Stimulated activated CD4-positive, alpha-beta T cell treated with anti-CD3 and anti-CD28 coated beads, Interleukin-4, amount 100 ng/mL, for 48 hours (primary cell): Measurements from ENCODE around the gene SH3RF3.

Experiments used
- DNase-seq, 2 donors: peaks; one replicate each; pipeline ENCODE4 v3.0.0-alpha.2; 2020; ENCODE audit warnings: low read depth in 2 of 2

Gene SH3RF3

DNA sequence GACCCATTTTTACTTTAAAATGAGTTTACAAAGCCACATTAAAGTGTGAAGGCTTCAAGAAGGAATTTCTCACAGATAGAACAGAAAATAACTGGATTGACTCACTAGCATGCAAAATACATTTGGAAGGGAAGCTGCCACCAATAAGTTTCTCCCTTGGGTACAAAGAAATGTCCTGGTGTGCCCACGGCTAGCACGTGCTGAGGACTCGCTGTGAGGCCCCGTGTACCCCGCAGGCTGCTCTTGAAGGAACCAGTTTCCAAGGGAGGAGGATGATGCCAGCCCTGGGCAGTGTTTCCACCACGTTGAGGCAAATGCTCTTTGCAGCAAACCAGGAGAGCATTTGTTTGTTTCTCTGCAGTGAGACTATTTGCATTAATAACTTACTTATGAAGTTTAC, 207.3 kb downstream of the SH3RF3 start:
- DNase-seq: no peak

DNA sequence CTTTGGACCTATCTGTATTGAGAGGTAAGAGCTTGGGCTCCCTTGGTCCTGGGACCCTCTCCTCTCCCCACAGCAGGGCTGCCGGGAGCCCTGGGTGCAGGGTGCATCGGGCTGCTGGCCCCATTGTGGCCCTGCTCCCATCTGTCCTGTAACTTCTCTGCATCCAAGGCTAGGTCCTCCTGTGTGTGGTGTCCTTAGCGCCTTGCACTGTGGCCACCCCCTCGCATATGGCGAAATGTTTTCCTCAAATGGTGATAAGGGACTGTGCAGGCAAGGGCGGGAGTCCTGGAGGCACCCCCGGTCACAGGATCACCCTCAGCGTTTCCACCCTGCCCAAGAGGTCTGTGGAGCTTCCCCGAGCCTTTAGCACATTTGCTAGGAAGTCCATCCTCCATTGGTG, 208.2 kb downstream of the SH3RF3 start:
- DNase-seq: no peak

DNA sequence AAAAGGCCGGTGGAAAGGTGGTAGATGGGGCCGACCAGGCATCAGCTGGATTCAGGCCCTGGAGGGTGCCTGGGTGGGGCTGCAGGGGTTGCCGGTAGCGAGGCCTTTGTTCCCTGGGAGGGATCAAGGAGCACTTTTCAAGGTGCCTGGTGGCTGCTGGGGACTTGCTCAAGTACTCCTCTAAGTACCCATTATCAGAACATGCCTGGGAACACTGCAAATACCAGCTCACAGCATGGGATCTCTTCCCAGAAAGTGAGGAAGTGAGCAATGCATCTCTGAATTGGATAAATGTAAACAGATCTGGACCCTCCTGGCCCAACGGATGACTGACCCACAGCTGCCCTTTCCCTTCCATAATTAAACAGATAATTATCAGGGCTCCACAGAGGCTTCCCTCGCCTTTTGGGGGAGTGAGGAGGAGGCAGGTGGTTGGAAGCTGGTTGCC, 210.5 kb downstream of the SH3RF3 start:
- DNase-seq: no peak

DNA sequence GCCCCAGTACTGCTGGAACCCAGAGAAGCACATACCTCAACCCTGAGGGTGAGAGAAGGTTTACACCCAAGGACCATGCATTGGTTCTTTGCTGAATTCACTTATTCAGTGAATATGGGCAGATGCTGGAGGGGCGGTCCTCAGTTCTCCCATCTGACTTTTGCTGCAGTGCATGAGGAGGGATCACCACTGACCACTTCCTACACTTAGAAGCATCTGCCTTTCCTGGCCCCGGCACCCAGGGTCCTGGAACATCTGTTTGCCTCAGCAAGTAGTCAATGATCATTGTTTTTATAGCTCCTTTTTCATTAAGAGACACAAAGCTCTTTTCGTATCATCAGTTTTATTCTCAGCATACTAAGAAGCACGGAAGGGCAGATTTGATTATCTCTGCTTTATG, 211.4 kb downstream of the SH3RF3 start:
- DNase-seq: no peak

DNA sequence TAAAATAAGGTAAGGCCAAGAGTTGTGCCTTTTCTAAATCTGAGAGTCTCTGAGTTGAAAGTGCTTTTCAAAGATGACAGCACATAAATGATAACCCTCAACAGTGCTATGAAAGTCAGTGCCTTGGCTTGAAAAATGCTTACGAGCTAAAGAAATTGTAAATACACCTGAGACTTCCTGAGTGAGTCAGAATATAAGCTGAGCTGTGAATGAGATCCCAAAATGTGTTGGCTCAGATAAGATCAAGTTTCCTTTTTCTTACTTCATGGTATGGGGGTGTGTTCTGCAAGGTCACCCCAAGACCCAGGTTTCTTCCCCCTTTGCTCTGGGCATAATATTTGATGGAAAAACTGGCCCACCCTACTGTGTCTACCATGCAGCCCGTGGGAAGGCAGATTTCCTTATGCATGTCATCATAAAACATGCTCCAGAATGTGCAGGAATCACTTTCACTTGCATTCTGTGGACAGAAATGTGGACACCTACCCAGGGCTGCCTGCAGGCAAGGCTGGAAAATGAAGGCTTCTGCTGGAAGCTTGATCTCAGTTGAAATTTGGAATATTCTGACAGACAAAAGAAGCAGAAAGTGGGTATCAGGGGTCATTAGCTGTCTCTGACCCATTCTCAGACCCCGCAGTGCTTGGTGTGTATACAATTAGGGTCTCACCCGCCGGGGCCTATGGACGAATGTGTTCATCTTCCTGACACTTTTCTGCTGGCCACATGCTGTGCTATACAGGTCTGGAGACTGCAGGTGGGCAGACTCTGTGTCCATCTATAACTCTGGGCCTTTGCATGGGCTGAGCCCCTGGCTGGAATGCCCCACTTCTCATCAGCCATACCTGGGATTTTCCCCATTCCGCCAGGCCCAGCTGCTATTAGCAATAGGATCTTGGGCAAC, 212.6 kb downstream of the SH3RF3 start:
- DNase-seq: no peak

DNA sequence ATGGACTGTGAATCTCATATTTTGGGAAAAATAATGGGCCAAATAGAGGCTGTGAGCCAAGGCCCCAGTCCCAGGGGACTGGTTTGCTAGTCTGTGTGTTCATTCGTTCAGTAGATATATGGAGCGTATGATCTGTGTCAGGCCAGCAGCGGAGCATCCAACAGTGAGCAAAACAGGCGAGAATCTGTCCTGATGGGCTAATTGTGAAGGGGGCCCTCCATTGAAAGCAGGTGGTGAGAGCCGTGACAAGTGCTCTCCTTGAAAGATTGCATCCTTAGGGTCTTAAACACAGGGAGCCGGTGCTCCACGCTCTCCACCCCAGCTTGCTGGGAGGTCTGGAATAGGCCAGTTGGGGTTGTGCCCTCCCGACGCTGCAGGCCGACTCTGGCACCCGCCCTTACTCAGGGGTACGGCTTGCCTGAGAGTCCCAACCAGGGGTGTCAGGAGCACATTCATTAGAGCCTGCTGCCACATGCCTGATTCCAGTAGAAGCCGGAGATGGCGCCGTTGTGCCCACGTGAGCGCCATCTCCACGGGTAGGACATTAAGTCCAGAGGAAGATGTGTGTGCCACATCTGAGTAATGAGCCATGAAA, 213.3 kb downstream of the SH3RF3 start:
- no peak for DNase-seq

DNA sequence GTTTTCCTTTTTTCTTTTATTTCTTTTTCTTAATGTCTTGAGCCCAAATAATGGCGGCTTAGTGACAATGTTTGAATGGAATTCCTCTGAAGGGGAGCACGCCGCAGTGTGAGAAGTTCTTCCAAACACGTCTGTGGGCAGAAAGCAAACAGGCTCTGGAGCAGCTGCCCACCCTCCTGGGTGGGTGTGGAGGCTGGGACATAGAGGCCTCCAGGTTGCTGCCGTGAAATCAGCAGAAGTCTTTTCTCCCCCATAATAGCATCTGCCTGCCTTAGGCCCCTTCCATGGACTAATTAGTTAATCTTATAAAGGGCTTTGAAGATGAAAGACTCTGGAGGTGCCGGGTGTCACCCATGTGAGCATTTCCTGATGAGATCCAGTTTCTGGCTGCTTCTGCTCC, 213.9 kb downstream of the SH3RF3 start:
- no peak for DNase-seq

DNA sequence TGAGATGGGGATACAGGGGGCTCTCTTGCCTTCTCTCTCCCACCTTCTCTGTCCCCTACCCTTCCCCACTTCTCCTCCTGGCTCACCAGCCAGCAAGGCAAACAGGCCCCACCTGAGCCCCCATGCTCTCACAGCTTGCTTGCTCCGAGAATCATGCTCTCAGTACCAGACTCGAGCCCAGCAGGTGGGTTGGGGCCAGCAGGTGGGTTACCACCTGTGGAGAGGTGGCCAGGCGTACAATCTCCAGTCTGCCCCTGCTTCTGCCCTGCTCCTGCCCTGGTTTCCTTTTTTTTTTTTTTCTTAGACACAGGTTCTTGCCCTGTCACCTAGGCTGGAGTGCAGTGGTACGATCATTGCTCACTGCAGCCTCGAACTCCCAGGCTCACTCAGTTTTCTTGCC, 214.5 kb downstream of the SH3RF3 start:
- DNase-seq: no peak

DNA sequence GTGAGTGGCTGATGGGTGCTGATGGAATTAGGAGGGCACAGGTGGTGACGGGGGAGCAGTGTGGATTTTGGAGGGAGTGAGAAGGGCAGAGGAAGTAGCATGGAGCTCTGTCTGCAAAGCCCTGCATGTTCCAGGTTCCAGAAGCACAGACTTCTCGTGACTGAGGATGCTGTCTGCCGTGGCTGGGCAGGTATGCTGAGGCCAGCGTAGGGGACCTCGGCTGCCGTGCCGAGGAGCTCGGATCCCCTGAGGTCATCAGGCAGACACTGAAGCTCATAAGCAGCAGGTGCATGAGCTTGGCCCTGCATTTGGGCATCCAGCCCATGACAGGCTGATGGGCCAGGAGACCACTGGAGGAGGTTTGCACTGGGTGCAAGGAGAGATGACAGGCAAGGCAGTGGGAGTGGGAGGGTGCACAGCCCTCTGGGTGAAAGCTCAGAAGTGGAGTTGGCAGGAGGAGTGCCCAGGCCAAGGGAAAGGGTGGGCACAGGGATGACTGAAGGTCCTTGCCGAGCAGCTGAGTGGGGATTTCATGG, 215.3 kb downstream of the SH3RF3 start:
- DNase-seq: no peak

DNA sequence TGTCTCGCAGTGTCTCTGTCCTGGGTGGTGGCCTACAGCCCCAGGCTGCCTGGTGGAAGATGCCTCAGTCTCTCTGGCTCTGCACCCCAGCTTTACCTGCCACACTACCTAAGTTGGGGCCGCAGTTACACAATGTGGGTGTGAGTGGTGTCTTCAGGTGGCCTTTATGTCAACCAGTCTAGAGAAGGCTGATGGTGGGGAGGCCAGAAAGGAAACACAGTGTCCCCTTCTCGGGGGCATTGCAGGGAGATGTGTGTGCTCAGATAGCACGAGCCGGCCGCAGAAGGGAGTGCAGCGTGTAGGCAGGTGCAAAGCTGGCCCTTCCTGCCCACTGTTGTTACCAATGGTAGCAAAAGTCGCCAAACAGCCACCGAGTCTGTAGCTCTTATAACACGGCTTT, 216.1 kb downstream of the SH3RF3 start:
- DNase-seq: no peak

DNA sequence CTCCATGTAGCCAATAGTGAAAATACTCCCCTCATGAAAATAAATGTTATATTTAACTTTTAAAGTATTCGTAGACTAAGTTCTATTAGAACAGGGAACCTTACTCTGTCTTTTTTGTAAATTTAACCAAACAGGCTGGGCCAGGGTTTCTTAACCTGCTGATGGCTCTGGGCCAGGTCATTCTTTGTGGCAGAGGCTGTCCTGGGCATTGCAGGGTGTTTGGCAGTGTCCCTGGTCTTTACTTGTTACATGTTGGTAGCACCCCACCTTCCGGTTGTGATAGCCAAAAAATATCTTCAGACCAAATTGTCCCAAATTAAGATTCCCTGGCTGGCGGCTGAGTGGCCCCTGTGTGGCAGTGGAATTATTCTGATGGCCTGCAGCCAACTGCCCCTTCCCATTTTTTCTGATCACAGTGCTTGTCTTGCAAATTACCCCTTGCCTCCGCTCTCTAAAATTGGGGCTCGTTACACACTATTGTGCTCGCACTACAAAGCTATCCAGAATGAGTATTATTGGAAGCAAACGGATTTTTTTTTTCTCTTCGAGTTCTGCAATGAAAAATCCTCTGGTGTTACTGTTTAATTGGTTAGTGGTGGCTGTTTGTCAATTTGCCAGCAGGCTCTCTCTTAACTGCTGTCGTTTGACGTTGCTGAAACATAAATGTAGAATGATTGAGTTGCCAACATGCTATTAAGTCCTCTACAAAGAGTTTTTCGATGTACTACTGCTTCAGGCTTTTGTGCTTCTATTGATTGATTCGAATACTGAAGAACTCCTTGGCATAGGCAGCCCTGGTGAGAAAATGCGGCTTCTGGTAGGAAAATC, 216.9 kb downstream of the SH3RF3 start:
- no peak for DNase-seq

DNA sequence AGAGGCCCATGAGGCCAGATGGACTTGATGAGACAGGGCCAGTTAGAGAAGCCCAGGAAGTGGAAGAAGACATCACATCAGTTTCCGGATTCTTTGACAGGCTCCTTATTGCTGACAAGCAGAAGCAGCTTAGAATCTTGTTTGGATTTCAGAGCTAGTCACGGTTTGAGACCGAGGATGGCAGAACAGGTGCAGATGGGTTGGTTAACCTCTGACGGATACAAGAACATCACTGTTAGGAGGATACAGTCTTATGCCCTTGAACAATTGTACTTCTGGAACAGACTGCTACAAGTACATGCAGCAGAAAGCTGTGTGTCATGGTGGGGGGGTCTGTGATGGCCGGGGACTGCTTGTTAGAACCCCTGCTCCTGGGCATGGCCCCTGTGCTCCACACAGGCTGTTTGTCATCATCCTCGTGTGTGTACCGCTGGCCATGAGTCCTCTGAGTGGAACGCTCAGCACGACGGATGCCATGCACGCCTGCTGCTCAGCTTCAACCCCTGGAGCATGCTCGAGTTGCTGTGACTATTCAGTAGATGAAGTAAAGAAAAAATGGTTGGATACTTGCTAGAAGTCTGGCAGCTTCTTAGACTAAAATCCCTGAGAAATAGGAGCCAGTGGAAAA, 217.7 kb downstream of the SH3RF3 start:
- no peak for DNase-seq

DNA sequence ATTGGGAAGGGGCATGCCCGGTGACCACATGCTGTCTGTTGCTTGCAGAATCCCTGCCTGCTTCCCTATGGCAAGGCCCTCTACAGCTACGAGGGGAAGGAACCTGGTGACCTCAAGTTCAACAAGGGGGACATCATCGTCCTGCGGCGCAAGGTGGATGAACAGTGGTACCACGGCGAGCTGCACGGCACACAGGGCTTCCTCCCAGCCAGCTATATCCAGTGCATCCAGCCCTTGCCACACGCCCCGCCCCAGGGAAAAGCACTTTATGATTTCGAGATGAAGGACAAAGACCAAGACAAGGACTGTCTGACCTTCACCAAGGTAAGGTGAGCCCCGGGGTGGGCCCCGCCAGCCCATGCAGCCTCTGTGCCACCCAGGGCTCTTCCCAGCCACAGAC, 218.6 kb downstream of the SH3RF3 start:
- no peak for DNase-seq

DNA sequence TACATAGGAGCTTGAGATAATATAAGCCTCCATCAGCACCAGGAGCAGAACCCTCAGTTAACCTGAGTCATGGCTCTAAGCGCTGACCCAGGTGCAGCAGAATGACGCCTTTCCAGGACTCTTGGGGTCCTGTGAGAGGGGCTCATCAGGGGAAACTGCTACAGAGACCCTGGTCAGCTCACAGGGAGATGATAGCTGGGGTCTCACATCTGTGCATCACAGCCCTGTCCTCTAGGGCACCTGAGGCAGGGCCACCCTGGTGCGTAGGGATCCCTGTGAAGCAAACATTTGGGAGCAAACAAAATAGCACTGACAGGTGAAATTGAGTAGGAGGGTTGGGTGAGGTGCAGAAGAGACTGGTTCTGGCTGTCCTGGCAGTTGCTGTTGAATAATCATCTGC, 219.2 kb downstream of the SH3RF3 start:
- no peak for DNase-seq

DNA sequence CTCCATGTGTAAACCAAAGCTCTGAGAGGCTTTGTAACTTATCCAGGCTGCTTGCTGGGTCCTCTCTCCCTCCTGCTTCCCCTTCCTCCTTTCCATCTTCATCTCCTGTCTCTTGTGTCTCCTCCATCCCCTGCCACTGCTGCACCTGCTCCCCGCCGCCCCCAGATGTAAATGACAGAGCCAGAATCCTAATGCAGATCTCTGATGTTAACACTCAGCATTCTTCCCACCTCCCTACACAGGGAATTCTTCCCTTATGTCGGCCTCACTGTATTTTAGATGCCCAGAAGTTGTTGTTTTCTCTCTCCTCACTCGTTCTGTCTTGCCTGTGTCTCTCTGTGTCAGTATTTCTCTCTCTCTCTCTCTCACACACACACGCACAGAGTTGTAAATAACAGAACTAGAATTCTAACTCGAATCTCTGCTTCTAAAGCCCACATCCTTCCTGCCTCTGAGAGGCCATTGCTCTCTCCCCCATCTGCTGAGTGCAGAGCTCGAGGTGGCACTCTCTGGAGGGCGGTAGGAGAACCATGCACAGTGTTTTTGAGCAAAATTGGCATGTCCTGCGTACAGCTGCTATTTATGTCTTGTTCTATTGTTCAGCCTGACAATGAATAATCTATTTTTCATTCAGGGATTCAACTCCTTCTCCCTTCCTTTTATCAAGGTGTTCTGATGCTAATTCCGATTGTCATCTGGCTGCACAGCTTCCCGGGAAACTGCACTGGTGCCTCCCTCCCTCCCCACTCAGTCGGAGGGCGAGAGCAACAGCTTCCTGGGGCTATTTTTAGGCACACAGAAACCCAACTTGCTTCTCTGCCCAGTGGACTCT, 219.9 kb downstream of the SH3RF3 start:
- DNase-seq: no peak

DNA sequence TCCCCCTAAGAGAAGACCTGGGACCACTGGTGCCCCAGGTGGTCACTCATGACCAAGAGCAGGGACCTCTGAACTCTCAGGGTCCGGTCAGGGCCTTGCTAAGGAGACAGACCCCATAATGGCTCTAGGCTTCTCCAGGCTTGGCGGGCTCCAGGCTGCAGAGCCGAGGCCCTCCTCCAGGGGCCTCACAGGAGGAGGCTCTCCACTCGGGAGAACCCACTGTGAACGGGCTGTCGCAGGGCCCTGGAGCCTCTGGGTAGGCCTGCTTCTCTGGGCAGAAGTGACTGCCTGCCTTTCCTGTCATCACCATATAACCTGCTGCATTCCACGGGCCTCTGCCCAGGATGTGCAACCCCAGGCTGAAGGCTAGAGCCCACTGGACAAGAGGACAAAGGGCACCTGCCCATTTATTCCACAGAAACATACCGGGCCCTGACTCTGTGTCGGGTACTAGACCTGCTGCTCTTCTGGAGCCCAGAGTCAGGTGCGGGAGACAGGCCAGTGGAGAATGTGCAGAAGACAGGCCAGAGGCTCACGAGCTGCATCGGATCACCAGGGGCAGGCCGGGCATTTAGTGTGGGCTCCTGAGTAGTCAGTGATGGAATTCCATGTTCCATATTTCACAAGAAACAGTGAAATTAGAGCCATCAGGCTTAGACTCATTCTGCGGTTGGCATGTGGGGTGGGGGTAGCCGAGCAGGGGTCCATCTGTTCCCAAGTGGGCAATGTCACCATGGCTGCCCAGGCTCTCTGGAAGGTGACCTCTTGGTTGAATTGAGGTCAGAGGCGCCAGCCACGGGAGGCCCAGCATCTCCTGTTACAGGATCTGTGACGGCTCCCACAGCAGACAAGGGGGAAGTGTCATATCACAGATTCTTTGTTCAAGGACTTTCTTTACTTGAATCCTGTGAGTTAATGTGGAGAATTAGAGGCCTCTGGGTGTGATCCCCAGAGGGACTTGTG, 220.8 kb downstream of the SH3RF3 start:
- no peak for DNase-seq

DNA sequence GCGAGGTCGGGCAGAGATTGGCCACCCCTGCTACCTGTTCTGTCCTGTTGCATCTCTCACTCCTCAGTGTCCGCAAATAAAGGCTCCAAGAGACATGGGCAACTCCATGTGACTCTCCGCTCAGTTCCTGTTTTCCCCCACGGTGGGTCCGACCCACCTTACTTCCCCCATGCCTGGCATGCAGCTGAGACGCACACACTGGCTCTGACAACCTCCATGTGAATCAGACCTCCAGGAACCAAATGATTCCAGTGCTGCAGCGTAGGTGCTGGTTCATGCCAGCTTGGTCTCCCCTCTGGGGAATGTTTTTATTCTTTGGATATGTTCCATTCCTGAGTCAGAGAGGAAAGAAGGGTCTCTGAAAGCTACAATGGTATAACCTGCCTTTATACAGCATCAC, 221.5 kb downstream of the SH3RF3 start:
- DNase-seq: no peak

DNA sequence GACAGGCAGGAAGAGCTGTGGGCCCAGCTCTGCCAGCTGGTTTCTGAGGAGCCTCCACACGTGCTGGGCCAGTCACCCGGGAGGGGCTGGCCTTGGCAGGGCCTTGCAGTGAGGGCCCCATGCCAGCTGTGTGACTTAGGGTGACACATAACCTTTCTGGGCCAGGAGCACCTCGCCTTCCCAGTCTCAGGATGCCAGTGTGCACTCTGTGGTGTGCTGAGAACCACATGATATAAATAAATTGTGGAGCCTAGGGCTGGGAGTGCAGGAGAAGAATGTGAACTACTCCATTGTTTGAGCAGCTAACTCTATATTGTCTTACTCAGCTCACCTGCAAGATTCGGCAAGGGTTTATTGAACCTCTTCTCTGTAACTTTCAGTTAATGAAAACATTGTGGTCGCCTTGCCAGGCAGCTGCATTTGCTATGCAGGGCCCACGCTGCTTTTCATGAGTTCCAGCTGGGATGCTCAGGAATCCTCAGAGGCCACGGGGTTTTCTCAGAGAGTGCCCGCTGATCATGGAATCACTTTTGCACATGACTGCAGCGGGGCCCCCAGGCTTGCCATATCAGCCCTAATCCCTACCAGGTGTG, 222.3 kb downstream of the SH3RF3 start:
- no peak for DNase-seq
